MM.1S (cell line): ENCODE data around the gene ELL.

Source experiments
- DNase-seq: peaks from one replicate; pipeline ENCODE4 v3.0.0-alpha.2; 2015
- H2AFZ ChIP-seq: fragments of 300-600 bp; sonication (generic); 2 replicates; pipeline ENCODE4 v1.6.0; 2016; ENCODE audit warnings: antibody characterized with exemption, low read length
- H3F3A ChIP-seq: fragments of 300-600 bp; sonication (generic); 2 replicates; pipeline ENCODE4 v1.6.1; 2016; ENCODE audit warnings: mild to moderate bottlenecking, antibody characterized with exemption, low read length, moderate library complexity, mixed read lengths; ENCODE audit not compliant: insufficient read depth
- H3K27ac ChIP-seq: fragments of 300-600 bp; sonication (generic); 2 replicates; pipeline ENCODE4 v1.5.1; 2016; ENCODE audit warnings: mild to moderate bottlenecking, low read length
- H3K27me3 ChIP-seq: fragments of 300-600 bp; sonication (generic); replicated peaks from 2 replicates; pipeline ENCODE4 v1.6.0; 2016; ENCODE audit warnings: low read length; ENCODE audit not compliant: insufficient read depth
- H3K36me3 ChIP-seq: fragments of 300-600 bp; sonication (generic); replicated peaks from 2 replicates; pipeline ENCODE4 v1.6.1; 2016; ENCODE audit warnings: mild to moderate bottlenecking, low read length, mixed read lengths; ENCODE audit not compliant: insufficient read depth
- H3K4me1 ChIP-seq: fragments of 300-600 bp; sonication (generic); 2 replicates; pipeline ENCODE4 v1.6.1; 2016; ENCODE audit warnings: low read length, mixed read lengths
- H3K4me2 ChIP-seq: fragments of 300-600 bp; sonication (generic); 2 replicates; pipeline ENCODE4 v1.6.0; 2016; ENCODE audit warnings: low read depth, low read length
- H3K4me3 ChIP-seq: fragments of 300-600 bp; sonication (generic); 2 replicates; pipeline ENCODE4 v1.5.1; 2016; ENCODE audit warnings: low read length, mixed read lengths
- H3K79me2 ChIP-seq: fragments of 300-600 bp; sonication (generic); 2 replicates; pipeline ENCODE4 v1.6.1; 2016; ENCODE audit warnings: mixed run types, low read length, mixed read lengths
- H3K9ac ChIP-seq: fragments of 300-600 bp; sonication (generic); 2 replicates; pipeline ENCODE4 v1.6.1; 2016; ENCODE audit warnings: low read length, mixed read lengths
- H3K9me2 ChIP-seq: fragments of 300-600 bp; sonication (generic); replicated peaks from 2 replicates; pipeline ENCODE4 v1.6.1; 2016; ENCODE audit warnings: mild to moderate bottlenecking, low read length, mixed read lengths; ENCODE audit not compliant: insufficient read depth
- H3K9me3 ChIP-seq: fragments of 300-600 bp; sonication (generic); replicated peaks from 2 replicates; pipeline ENCODE4 v1.6.1; 2016; ENCODE audit warnings: mild to moderate bottlenecking, low read length, mixed read lengths; ENCODE audit not compliant: insufficient read depth
- H4K20me1 ChIP-seq: fragments of 300-600 bp; sonication (generic); 2 replicates; pipeline ENCODE4 v1.6.1; 2016; ENCODE audit warnings: mild to moderate bottlenecking, low read length, moderate library complexity, mixed read lengths; ENCODE audit not compliant: insufficient read depth
- CTCF ChIP-seq: fragments of 300-600 bp; sonication (generic); IDR thresholded peaks from 2 replicates; pipeline ENCODE4 v1.5.1; 2016; ENCODE audit warnings: antibody characterized with exemption, low read length, mixed read lengths
- EZH2 ChIP-seq: fragments of 300-600 bp; sonication (generic); optimal IDR thresholded peaks from 2 replicates; pipeline ENCODE3; 2017; ENCODE audit warnings: low read depth, mild to moderate bottlenecking, antibody characterized with exemption, low read length, mixed read lengths
- EZH2phosphoT487 ChIP-seq: fragments of 300-600 bp; sonication (generic); IDR thresholded peaks from 2 replicates; pipeline ENCODE4 v1.6.1; 2018; ENCODE audit warnings: antibody characterized with exemption, low read length

ELL gene

GRCh38 chr19:18445262-18445948 lies 76.5 kb downstream of the ELL start:
- no peaks in the 10 kb centered on the region for H3K9me3 ChIP-seq
- no peaks in the 10 kb centered on the region for H3K9me2 ChIP-seq
- H3F3A ChIP-seq = peaks cover 7% of the 10 kb centered on the region; the same call in 1 of the 2 replicates
- H3K27ac ChIP-seq = no peak overlapping the region
- H3K4me3 ChIP-seq = no peak overlapping the region
- no peak overlapping the region for H3K9ac ChIP-seq
- H3K27me3 ChIP-seq = no peaks in the 10 kb centered on the region
- no peak overlapping the region for H2AFZ ChIP-seq
- no peaks in the 10 kb centered on the region for H3K4me1 ChIP-seq
- TF ChIP-seq CTCF (no peak), EZH2 (no peak), EZH2phosphoT487 (no peak)
- peaks cover 29% of the 10 kb centered on the region for H3K79me2 ChIP-seq
- H3K4me2 ChIP-seq = no peak overlapping the region
- H3K36me3 ChIP-seq = peaks cover 8% of the 10 kb centered on the region
- DNase-seq = no peak
- H4K20me1 ChIP-seq = no peaks in the 10 kb centered on the region; the same call in 1 of the 2 replicates

- no peaks in the 10 kb centered on the region for H3K27me3 ChIP-seq
- no peak overlapping the region for H3K27ac ChIP-seq
- DNase-seq = no peak
- no peaks in the 10 kb centered on the region; the same call in 1 of the 2 replicates for H4K20me1 ChIP-seq
- H3K4me3 ChIP-seq = no peak overlapping the region
- no peaks in the 10 kb centered on the region for H3K4me1 ChIP-seq
- H3K9me3 ChIP-seq = no peaks in the 10 kb centered on the region
- H2AFZ ChIP-seq = no peak overlapping the region
- peaks cover 21% of the 10 kb centered on the region for H3K79me2 ChIP-seq
- H3K4me2 ChIP-seq = no peak overlapping the region
- H3K9ac ChIP-seq = no peak overlapping the region
- TF ChIP-seq EZH2 (no peak), EZH2phosphoT487 (no peak), CTCF (no peak)
- no peaks in the 10 kb centered on the region for H3K9me2 ChIP-seq
- peaks cover 14% of the 10 kb centered on the region; the same call in 1 of the 2 replicates for H3F3A ChIP-seq
- H3K36me3 ChIP-seq = peaks cover 6% of the 10 kb centered on the region; the same call in 1 of the 2 replicates
Observed at GRCh38 chr19:18444513-18444912, 77.4 kb downstream of the ELL start.

GRCh38 chr19:18443831-18444230 lies 78.0 kb downstream of the ELL start:
- TF ChIP-seq EZH2 = no peak
- TF ChIP-seq CTCF = no peak
- TF ChIP-seq EZH2phosphoT487 = no peak
- peaks cover 17% of the 10 kb centered on the region; the same call in 1 of the 2 replicates for H3F3A ChIP-seq
- peaks cover 6% of the 10 kb centered on the region; the same call in 1 of the 2 replicates for H3K36me3 ChIP-seq

More at GRCh38 chr19:18443831-18444230, 78.0 kb downstream of the ELL start:
- H3K4me2 ChIP-seq = no peak overlapping the region
- H3K9me3 ChIP-seq = no peaks in the 10 kb centered on the region
- no peak overlapping the region for H2AFZ ChIP-seq
- no peaks in the 10 kb centered on the region for H3K27me3 ChIP-seq
- no peak overlapping the region for H3K27ac ChIP-seq
- H3K79me2 ChIP-seq = peaks cover 14% of the 10 kb centered on the region
- no peaks in the 10 kb centered on the region for H3K9me2 ChIP-seq
- no peaks in the 10 kb centered on the region for H3K4me1 ChIP-seq
- H3K4me3 ChIP-seq = no peak overlapping the region
- H3K9ac ChIP-seq = no peak overlapping the region
- no peaks in the 10 kb centered on the region; the same call in 1 of the 2 replicates for H4K20me1 ChIP-seq
- no peak for DNase-seq
